ENCODE data around the gene PPFIA1.

DNA sequence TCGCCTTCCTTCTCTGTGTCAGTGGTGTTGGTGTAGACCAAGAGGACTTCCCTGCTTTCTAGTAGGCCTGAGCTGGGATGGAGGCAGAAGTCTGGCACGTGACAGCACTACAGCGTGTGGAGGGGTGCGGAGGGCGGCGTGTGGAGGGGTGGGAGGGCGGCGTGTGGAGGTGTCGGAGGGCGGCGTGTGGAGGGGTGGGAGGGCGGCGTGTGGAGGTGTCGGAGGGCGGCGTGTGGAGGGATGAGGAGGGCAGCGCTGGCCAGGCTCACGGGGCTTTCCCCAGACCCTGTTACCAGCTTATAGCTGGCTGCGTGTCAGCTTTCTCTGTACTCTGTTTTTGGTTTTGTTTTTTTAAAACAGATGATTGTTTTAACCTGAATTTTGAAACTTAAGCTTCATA, 82.1 kb downstream of the PPFIA1 start:
- TF ChIP-seq CTCF (IDR thresholded peaks at IDR 0.05) (no peak), POLR2A (IDR thresholded peaks at IDR 0.05) (no peak), EP300 (IDR thresholded peaks at IDR 0.05) (no peak)

All from ovary (tissue), 3 donors.